GM21825 (cell line): ENCODE measurements around the gene CERS4.
"Not testable (repeated sequence)": the region's sequence is repeated elsewhere in the genome, so short reads cannot be mapped to it uniquely, and the experiment has no call there.

Source experiments
- ATAC-seq: cut with Tn5 transposase; IDR thresholded peaks from one replicate; pipeline ENCODE4 v1.9.1; 2021; ENCODE audit warnings: mild to moderate bottlenecking, moderate library complexity; ENCODE audit not compliant: unreplicated experiment

Gene CERS4

DNA sequence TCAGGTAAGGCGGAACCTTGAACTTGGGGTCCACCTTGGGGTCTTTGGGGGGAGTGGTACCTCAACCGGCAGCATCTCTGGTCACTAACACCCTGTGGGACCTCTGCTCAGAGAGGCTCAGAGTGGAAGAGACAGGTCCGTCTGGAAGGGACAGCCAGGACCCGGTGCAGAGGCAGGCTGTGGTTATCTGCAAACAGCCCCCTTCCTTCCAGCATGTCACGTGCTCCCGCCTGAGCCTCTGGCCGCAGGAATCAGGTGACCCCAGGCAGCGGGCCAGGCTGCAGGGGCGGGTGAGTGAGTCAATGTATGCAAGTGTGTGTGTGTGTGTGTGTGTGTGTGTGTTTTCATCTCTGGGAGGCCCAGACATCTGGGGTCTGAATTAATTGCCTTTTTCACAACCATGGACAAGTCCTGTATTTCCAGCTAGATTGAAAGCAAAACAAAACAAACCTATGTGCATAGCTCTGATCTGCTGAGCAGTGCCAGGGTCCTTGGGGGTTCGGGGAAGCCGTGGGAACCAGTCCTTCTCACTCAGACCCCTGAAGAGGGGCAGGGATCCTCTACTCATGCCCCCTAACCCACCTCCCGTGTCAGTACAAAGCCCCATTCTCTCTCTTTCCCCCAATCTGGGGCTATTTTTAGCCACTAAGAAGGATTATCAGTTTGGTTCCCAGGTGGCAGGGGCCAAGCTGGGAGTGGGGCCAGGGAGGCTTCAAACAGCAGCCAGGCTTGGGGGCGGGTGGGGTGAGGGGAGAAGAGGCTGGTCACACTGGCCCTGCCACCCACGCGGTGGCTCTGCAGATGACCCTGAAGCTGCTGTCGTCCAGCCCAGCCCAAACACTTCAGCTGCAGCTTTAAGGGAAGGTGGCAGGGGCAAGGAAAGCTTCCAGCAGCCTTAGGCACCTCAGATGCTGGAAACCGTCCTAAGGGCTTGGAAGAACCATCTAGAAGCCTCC, 31.4 kb downstream of the CERS4 start:
- peak; percentile 73 for ATAC-seq

DNA sequence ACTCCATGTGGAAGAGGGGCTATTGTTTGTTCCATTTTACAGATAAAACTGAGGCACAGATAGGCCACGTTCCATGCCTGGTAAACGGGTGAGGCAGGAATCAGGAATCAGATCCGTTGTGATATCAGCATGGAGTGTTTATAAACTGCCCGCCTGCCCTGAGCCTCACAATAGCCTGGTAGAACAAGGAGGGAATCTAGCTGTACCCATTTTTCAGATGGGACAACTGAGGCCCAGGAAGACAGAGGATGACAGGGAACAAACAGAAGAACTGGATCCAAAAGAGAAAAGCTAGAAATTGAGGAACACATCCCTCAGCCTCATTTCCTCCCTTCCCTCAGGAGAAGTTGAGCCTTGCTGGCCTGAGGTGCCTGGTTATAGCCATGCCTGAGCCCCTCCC, 32.5 kb downstream of the CERS4 start:
- no peak for ATAC-seq

DNA sequence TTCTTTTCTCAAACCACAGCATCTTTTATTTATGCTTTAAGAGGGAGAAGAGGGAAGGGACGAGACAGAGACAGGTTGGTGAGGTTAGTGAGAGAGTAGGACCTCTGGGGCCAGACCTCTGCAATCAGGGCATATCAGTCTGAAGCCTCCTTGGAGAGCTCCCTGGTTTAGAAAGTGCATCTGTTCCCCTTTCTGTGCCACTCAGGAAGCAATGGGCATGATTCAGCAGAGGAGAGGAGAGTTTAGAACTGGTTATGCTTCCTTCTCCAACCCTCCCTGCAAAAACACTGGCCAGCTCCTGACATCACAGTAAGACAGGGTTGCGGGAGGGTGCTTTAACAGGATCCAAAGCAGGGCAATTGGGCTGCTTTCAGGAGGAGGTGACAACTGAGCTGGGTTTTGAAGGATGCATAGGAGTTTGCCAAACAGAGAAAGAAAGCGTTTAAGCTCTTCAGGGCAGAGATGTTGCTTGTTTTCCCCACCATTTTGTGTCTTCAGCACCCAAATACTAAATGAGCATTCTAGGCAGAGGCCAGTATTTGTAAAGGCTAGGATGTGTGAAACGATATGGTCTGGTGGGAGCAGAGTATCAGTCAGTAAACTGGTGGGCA, 33.1 kb downstream of the CERS4 start:
- no peak for ATAC-seq

- ATAC-seq = no peak
Observed at GRCh38 chr19:8243146-8243545, 34.0 kb downstream of the CERS4 start.

DNA sequence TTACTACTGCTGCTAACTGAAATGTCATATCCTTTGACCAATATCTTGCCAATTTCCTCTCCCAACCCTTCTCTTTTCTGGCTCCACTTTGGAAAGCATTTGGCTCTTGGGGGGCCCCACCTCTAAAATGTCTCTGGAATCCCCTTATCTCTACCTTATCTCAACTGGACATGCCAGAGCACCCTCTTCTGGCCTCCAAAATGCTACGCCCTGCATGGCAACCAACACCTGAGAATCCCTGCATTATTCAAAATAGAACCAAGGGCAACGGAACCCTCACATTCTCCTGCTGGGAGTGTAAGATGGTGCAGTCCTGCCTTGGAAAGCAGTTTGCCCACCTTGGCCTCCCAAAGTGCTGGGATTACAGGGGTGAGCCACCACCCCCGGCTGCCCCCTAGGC, 35.3 kb downstream of the CERS4 start:
- no peak for ATAC-seq

DNA sequence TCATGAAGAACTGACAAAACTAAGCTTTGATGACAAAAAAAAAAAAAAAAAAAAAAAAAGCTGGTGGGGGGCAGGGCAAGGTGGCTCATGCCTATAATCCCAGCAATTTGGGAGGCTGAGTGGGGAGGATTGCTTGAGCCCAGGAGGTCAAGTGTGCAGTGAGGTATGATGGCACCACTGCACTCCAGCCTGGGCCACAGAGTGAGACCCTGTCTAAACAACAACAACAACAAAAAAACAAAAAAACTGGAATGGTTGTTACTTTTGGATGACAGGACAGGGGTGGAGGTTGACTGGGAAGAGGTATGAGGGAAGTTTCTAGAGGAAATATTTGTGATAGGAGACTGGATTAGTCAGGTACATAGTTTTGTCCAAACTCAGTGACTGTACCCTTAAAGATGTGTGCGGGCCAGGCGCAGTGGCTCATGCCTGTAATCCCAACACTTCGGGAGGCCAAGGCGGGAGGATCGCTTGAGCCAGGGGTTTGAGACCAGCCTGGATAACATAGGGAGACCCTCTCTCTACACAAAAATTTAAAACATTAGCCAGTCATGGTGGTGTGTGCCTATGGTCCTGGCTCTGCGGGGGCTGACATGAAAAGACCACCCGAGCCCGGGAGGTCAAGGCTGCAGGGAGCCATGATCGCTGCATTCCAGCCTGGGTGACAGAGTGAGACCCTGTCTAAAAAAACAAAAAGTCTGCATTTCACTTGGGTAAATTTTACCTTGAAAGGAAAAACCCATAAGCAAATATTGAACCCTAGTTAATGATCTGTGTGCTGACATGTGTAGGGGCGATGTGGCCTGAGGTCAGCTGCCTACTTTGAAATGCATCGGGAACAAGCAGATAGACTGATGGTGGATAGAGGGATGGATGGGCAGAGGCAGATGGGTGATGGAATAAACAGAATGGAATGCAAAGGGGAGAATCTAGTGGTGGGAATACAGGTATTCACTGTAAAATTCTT, 37.0 kb downstream of the CERS4 start:
- no peak for ATAC-seq

DNA sequence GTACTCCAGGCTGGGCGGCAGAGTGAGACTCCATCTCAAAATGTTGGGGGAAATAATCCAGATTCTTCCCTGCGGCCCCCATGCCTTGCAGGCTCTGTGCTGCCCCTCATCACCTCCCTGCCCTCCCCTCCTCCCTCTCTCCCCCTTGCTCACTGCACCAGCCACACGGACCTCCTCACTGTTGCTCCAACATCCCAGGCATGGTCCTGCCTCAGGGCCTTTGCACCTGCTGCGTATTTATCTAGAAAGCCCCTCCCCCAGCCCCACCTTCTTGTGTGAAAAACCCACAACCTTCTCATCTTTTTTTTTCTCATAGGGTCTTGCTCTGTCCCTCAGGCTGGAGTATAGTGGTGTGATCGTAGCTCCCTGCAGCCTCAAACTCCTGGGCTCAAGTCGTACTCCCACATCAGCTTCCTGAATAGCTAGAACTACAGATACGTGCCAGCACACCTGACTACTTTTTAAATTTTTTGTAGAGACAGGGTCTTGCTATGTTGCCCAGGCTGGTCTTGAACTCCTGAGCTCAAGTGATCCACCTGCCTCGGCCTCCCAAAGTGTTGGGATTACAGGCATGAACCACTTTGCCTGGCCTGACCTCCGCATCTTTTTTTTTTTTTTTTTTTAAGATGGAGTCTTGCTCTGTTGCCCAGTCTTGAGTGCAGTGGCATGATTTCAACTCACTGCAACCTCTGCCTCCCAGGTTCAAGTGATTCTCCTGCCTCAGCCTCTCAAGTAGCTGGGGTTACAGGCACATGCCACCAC, 38.1 kb downstream of the CERS4 start:
- not testable (repeated sequence) for ATAC-seq

GRCh38 chr19:8248348-8249328, 39.5 kb downstream of the CERS4 start:
- ATAC-seq = no peak

GRCh38 chr19:8250596-8250995, 41.4 kb downstream of the CERS4 start:
- ATAC-seq = no peak

- no peak for ATAC-seq
Observed at GRCh38 chr19:8251025-8251472, 41.9 kb downstream of the CERS4 start.

DNA sequence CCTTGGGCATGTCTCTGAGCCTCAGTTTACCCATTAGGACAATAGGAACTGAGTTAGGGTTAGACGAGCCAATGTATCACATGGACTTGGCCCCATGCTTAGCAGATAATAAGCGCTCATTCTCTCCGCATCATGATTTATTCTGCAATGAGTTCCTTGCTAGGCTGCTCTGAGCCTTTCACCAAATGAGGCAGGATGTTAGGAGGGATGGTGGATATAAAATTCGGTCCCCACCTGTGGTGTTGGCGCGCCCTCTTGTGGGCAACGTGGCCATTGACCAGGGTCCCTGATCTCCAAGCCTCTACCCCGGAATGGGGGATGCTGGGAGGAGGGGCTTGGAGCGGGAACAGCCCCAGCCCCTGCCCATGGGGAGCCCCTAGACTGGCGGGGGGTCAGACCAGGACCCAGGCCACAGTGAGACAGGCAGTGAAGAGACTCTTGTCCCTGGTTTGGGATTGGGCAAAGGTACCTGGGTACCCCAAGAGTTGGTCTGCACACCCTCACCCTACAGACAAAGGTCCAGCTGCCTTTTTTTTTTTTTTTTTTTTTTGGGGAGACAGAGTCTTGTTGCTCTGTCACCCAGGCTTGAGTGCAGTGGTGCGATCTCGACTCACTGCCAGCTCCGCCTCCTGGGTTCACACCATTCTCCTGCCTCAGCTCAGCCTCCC, 43.9 kb downstream of the CERS4 start:
- no peak for ATAC-seq

DNA sequence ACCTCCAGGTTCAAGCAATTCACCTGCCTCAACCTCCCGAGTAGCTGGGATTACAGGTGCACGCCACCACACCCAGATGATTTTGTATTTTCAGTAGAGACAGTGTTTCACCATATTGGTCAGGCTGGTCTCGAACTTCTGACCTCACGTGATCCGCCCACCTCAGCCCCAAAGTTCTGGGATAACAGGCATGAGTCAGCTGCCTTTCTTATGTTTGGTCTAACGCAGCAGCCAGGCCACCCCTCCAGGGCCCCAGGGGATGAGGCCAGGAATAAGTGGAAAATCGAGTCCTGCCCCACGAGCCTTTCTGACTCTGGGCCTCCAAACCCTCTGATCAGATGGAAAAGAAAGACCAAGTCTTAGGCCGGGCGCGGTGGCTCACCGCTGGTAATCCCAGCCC, 44.5 kb downstream of the CERS4 start:
- ATAC-seq = no peak

DNA sequence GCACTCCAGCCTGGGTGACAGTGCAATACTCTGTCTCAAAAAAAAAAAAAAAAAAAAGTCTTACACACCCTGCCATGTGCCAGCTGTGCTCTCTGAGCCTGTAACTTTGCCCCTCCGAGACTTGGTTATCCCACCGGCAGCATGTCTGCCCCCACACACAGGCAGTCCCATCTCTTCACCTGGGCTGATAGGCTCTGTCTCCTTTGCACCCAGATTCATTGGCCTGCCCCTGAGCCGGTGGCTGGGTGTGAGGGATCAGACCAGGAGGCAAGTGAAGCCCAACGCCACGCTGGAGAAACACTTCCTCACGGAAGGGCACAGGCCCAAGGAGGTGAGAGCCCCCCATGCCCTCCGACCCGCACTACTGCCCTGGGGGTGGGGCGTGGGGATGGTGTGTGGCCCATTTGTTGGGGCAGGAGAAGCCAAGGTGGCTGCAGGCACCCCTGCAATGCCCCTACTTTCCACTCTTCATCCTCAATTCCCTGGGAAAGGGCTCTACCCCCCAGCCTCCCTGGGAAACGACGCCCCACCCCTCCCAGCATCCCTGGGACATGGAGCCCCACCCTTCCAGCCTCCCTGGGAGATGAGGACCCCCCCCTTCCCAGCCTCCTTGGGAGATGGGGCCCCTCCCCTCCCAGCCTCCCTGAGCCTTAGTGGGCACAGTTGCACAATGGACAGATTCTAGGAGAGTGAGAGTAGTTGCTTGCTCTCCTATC, 45.3 kb downstream of the CERS4 start:
- ATAC-seq = no peak

DNA sequence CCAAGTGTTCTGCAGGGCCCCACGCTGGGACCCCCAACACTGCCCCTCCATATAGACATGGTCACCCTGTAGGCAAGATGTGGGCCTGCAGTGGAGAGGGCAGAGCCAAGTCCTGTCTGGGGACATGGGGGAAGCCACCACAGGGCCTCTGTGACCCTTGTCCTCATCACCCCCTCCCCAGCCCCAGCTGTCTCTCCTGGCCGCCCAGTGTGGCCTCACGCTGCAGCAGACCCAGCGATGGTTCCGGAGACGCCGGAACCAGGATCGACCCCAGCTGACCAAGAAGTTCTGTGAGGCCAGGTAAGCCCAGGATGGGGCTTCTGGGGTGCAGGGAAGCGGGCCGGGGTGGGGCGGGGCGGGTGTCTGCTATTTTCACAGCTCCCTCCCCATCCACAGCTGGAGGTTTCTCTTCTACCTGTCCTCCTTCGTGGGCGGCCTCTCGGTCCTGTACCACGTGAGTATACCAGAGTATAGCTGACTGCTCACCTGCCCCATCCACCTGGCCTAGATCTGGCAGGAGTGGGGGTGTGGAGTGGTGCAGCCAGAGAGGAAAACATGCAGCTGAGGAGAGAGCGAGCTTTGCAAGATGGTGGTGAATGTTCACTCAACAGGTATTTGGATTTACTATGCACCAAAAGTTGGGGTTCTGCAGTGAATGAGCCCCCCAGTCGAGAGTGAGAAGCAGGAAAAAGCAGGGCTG, 46.4 kb downstream of the CERS4 start:
- no peak for ATAC-seq

- no peak for ATAC-seq
Observed at GRCh38 chr19:8256276-8257051, 47.3 kb downstream of the CERS4 start.

DNA sequence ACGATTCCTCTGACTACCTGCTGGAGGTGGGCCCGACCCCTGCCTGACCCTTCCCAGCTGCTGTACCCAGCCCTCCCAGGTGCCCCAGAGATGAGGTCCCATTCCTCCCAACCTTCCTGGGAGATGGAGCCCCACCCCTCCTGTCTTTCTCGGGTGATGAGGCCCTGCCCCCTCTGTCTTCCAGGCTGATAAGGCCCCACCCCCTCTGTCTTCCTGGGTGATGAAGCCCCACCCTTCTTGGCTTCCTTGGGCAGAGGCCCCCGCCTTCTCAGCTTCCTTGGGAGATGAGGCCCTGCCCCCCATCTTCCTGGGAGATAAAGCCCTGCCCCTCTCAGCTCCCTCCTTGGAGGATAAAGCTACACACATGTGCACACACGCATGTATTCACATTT, 47.9 kb downstream of the CERS4 start:
- no peak for ATAC-seq
